HepG2 (cell line): ENCODE results near the gene TANC1. TPM values are rescaled to one million over a fixed set of nuclear protein-coding genes. Genes with fewer than 3 reads are reported as not detected.

Experiments used
- ATAC-seq: fragments of 200-7000 bp; cut with Tn5 transposase; 3 replicates; pipeline ENCODE4 v1.9.1; 2020; ENCODE audit warnings: mild to moderate bottlenecking, moderate library complexity
- BruUV-seq: library from RNA; stranded (reverse); fragments of 400-500 nt; replicated peaks from 2 replicates; lab custom pipeline; 2021; lab: Mats Ljungman, UMichigan
- CTCF ChIA-PET: fragments of 300-600 bp; formaldehyde crosslinking; extraction: SDS; loops from one replicate; lab custom pipeline; 2021; ENCODE audit warnings: low total read pairs, inconsistent platforms, low intra/inter-chr PET ratio; lab: Yijun Ruan, JAX
- POLR2A ChIA-PET: fragments of 350-600 bp; sonication (Branson Sonifier 250); formaldehyde crosslinking; loops from one replicate; lab custom pipeline; 2020; ENCODE audit warnings: antibody characterized with exemption, inconsistent platforms; lab: Yijun Ruan, JAX
- DNase-seq: peaks from one replicate; pipeline ENCODE4 v3.0.0-alpha.2; 2015; ENCODE audit warnings: low spot score
- FAIRE-seq: peaks from 3 replicates; lab custom pipeline; 2011; peaks lifted over from hg19 to GRCh38; lab: Jason Lieb, UNC
- H2AFZ ChIP-seq: one replicate; pipeline ENCODE4 v1.6.1; 2011; ENCODE audit warnings: low read length, inconsistent platforms
- H3K27ac ChIP-seq: fragments of 300-600 bp; 3 replicates; pipeline ENCODE4 v1.8.0; 2011; ENCODE audit warnings: mixed run types, mild to moderate bottlenecking, mixed read lengths, low read length, inconsistent platforms; ENCODE audit not compliant: insufficient read depth; ENCODE audit errors: extremely low read length
- H3K27me3 ChIP-seq, 2 experiments: fragments of 200-600 bp in 1 of 2; 2 replicates in 1 of 2; 3 replicates in 1 of 2; pipeline versions ENCODE4 v1.6.0 to v1.8.0; 2011; ENCODE audit warnings: low read length in 2 of 2, mild to moderate bottlenecking in 2 of 2, moderate library complexity in 2 of 2, inconsistent platforms in 1 of 2; ENCODE audit not compliant: insufficient read depth in 2 of 2, control insufficient read depth in 1 of 2
- H3K36me3 ChIP-seq, 2 experiments: fragments of 200-600 bp in 1 of 2; replicated peaks in 1 of 2; 2 replicates in 1 of 2; 3 replicates in 1 of 2; pipeline versions ENCODE4 v1.5.1 to v1.8.0; 2011; ENCODE audit warnings: low read length in 2 of 2, inconsistent platforms in 1 of 2; ENCODE audit not compliant: insufficient read depth in 2 of 2, control insufficient read depth in 1 of 2
- H3K4me1 ChIP-seq: 2 replicates; pipeline ENCODE4 v1.5.1; 2012; ENCODE audit warnings: low read length, inconsistent platforms; ENCODE audit not compliant: insufficient read depth
- H3K4me2 ChIP-seq: 2 replicates; pipeline ENCODE4 v1.6.0; 2011; ENCODE audit warnings: low read depth, low read length, inconsistent platforms
- H3K4me3 ChIP-seq, 3 experiments: fragments of 200-600 bp in 1 of 3; sonication (generic), shearing (Covaris generic) in 1 of 3; replicated peaks in 1 of 3; 2 replicates each; pipeline ENCODE4 v1.5.1; 2011 to 2016; ENCODE audit warnings: low read length in 3 of 3, inconsistent platforms in 2 of 3, low read depth in 2 of 3, mild to moderate bottlenecking in 2 of 3, control low read depth in 1 of 3, mixed read lengths in 1 of 3; ENCODE audit not compliant: insufficient read depth in 1 of 3
- H3K79me2 ChIP-seq: one replicate; pipeline ENCODE4 v1.6.1; 2011; ENCODE audit warnings: low read length, inconsistent platforms; ENCODE audit not compliant: insufficient read depth
- H3K9ac ChIP-seq: 2 replicates; pipeline ENCODE4 v1.6.0; 2011; ENCODE audit warnings: mild to moderate bottlenecking, low read depth, low read length, inconsistent platforms; ENCODE audit not compliant: insufficient read depth
- H3K9me3 ChIP-seq: 2 replicates; pipeline ENCODE4 v1.5.1; 2012; ENCODE audit warnings: mild to moderate bottlenecking, low read length
- H4K20me1 ChIP-seq: 2 replicates; pipeline ENCODE4 v1.6.0; 2011; ENCODE audit warnings: inconsistent platforms, mild to moderate bottlenecking, low read length, moderate library complexity; ENCODE audit not compliant: insufficient read depth
- JDP2 ChIP-seq: sonication (generic); formaldehyde crosslinking; IDR thresholded peaks from 2 replicates; pipeline ENCODE4 v1.8.1; 2022; ENCODE audit warnings: missing genetic modification reagents, borderline replicate concordance
- KDM5B ChIP-seq: sonication (generic); formaldehyde crosslinking; IDR thresholded peaks from 2 replicates; pipeline ENCODE4 v1.4.0; 2020; ENCODE audit warnings: missing genetic modification reagents, mild to moderate bottlenecking, borderline replicate concordance
- MYC ChIP-seq: sonication (generic); formaldehyde crosslinking; IDR thresholded peaks from 2 replicates; pipeline ENCODE4 v1.9.0; 2021; ENCODE audit warnings: missing genetic modification reagents, borderline replicate concordance
- NFKB2 ChIP-seq: sonication (generic); formaldehyde crosslinking; IDR thresholded peaks from 2 replicates; pipeline ENCODE4 v1.4.0; 2020; ENCODE audit warnings: missing genetic modification reagents, borderline replicate concordance
- SRY ChIP-seq: sonication (generic); formaldehyde crosslinking; IDR thresholded peaks from 2 replicates; pipeline ENCODE4 v1.8.0; 2022; ENCODE audit warnings: mild to moderate bottlenecking, missing genetic modification reagents
- TOE1 ChIP-seq: sonication (generic); formaldehyde crosslinking; IDR thresholded peaks from 2 replicates; pipeline ENCODE4 v1.4.0; 2020; ENCODE audit warnings: mild to moderate bottlenecking, missing genetic modification reagents
- TOPORS ChIP-seq: sonication (generic); formaldehyde crosslinking; IDR thresholded peaks from 2 replicates; pipeline ENCODE4 v1.8.0; 2023; ENCODE audit warnings: mild to moderate bottlenecking, missing genetic modification reagents
- ZMYM3 ChIP-seq: sonication (generic); formaldehyde crosslinking; IDR thresholded peaks from 2 replicates; pipeline ENCODE4 v1.5.1; 2020; ENCODE audit warnings: mild to moderate bottlenecking, missing genetic modification reagents
- ZNF775 ChIP-seq: sonication (generic); formaldehyde crosslinking; IDR thresholded peaks from 2 replicates; pipeline ENCODE4 v1.4.0; 2020; ENCODE audit warnings: missing genetic modification reagents, mild to moderate bottlenecking, moderate library complexity, borderline replicate concordance
- WGBS: methylation state at CpG from one replicate; pipeline ENCODE4 v1.1.6; 2017; ENCODE audit warnings: low lambda C conversion rate; 5-methylcytosine and 5-hydroxymethylcytosine counted together
- in situ Hi-C: cut with HindIII; loops from 2 replicates; pipeline ENCODE4 v1.10.0; 2017; ENCODE audit warnings: low pct_unique_long_range_greater_than_20kb; ENCODE audit not compliant: extremely low pct_ligation_motif_present
- intact Hi-C: fragments of 100-400 bp; cut with micrococcal nuclease; formaldehyde crosslinking; loops from one replicate; pipeline ENCODE4 v1.10.0; 2022; ENCODE audit not compliant: unreplicated experiment
- polyA plus RNA-seq, 8 experiments: library from polyadenylated mRNA; depleted of rRNA in 3 of 8; stranded (reverse) in 7 of 8; unstranded in 1 of 8; fragments of >200 nt; fragmentation: Illumina TruSeq in 4 of 8; extraction: Trizol in 4 of 8; gene quantifications; 2 replicates each; pipeline versions ENCODE4 v1.2.1 to v1.2.3, GENCODE V29; 2011 to 2016; ENCODE audit warnings: low read depth in 4 of 8, missing spikeins in 1 of 8, mixed read lengths in 1 of 8; ENCODE audit not compliant: insufficient read depth in 1 of 8
- total RNA-seq, 5 experiments: library from RNA; depleted of rRNA; stranded (reverse); fragments of >200 nt; fragmentation: Illumina TruSeq; extraction: Trizol; gene quantifications; 2 replicates each; pipeline ENCODE4 v1.2.3, GENCODE V29; 2016; ENCODE audit warnings: low read depth in 1 of 5
- TF ChIP-seq, protein P1 (sequence below): sonication (generic); formaldehyde crosslinking; IDR thresholded peaks from 2 replicates; pipeline ENCODE4 v1.5.1; 2020; ENCODE audit warnings: missing genetic modification reagents, mild to moderate bottlenecking, borderline replicate concordance
- TF ChIP-seq, protein P2 (sequence below): sonication (generic); formaldehyde crosslinking; IDR thresholded peaks from 2 replicates; pipeline ENCODE4 v1.5.0; 2020; ENCODE audit warnings: missing genetic modification reagents, mild to moderate bottlenecking, borderline replicate concordance
- TF ChIP-seq, protein P3 (sequence below): sonication (generic); formaldehyde crosslinking; IDR thresholded peaks from 2 replicates; pipeline ENCODE4 v1.9.0; 2021; ENCODE audit warnings: missing genetic modification reagents, borderline replicate concordance
- TF ChIP-seq, protein P4 (sequence below): sonication (generic); formaldehyde crosslinking; conservative IDR thresholded peaks from 2 replicates; pipeline ENCODE4 v1.4.0; 2020; ENCODE audit warnings: missing genetic modification reagents

Gene TANC1
- total and polyA plus RNA-seq, 2 of the 13 experiments (the other 11 are each of a cell fraction or from before 2014, with no cell fraction given): 2.3 to 5.6 TPM

DNA sequence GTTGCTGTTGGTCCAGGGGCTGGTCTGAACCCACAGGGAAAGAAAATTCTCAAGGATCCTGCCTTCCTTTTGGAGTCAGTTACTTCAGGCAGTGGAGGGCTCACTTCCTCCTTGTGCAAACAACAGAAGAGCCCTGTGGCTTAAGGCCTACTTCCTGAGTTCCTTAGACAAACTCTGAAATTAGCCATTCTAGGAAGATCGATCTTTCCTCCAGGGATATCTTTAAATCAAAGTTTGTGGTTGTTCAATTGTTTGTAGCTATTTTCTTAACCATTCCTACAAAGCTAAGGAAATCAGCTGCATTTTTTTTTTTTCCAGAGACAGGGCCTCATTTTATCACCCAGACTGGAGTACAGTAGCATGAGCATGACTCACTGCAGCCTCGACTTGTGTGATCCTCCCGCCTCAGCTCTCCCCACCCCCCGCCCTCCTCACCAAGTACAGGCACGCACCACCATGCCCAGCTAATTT is 156.0 kb downstream of the TANC1 start (continued):
- TF ChIP-seq SRY (CRISPR knock-in tag): no peak
- no peak for TF ChIP-seq NFKB2
- TF ChIP-seq, all 625 proteins: peak for 3

DNA sequence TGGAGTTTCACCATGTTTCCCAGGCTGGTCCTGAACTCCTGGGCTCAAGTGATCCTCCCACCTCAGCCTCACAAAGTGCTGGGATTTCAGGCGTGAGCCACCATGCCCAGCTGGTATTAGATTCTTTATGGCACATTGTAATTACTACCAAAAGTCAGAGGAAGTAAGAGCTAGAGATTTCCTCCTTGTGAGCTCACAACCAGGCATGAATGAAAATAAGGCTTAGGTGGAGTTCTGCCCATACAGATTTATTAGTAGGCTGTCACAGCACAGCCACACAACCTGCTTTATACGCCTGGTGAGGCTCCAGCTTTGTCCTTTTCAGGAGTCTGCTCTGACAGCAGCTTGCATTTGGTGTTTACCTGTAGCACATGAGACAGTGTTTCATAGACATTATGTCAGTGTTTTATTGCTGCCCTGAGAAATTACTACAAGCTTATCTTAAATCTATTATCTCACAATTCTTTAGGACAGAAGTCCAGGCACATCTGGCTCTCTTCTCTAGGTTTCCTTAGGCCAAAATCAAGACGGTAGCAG is 156.6 kb downstream of the TANC1 start:
- H3K27ac ChIP-seq: no peak overlapping the region

More for the DNA sequence above, 156.6 kb downstream of the TANC1 start:
- Histone ChIP-seq H4K20me1 (no peaks in the 10 kb centered on the region), H2AFZ (no peak overlapping the region), H3K36me3 (no peaks in the 10 kb centered on the region), H3K27me3 (no peaks in the 10 kb centered on the region), H3K4me2 (no peak overlapping the region), H3K4me3 (no peak overlapping the region), H3K9ac (no peak overlapping the region), H3K79me2 (no peaks in the 10 kb centered on the region), H3K4me1 (peaks cover 11% of the 10 kb centered on the region), H3K9me3 (no peaks in the 10 kb centered on the region)
- intact Hi-C loops: no loop called here
- WGBS: 83% methylated on average over 3 of the region's 3 CpGs
- DNase-seq (no peak), ATAC-seq (no peak; the same call in 2 of the 3 replicates), FAIRE-seq (no peak)
- TF ChIP-seq ZNF775 (CRISPR knock-in tag) (no peak), TOE1 (CRISPR knock-in tag) (no peak), JDP2 (CRISPR knock-in tag) (no peak), TOPORS (no peak), MYC (no peak), ZMYM3 (CRISPR knock-in tag) (no peak), KDM5B (CRISPR knock-in tag) (no peak)
- TF ChIP-seq, protein P1, sequence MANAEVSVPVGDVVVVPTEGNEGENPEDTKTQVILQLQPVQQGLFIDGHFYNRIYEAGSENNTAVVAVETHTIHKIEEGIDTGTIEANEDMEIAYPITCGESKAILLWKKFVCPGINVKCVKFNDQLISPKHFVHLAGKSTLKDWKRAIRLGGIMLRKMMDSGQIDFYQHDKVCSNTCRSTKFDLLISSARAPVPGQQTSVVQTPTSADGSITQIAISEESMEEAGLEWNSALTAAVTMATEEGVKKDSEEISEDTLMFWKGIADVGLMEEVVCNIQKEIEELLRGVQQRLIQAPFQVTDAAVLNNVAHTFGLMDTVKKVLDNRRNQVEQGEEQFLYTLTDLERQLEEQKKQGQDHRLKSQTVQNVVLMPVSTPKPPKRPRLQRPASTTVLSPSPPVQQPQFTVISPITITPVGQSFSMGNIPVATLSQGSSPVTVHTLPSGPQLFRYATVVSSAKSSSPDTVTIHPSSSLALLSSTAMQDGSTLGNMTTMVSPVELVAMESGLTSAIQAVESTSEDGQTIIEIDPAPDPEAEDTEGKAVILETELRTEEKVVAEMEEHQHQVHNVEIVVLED (CRISPR knock-in tag): no peak
- TF ChIP-seq, protein P2, sequence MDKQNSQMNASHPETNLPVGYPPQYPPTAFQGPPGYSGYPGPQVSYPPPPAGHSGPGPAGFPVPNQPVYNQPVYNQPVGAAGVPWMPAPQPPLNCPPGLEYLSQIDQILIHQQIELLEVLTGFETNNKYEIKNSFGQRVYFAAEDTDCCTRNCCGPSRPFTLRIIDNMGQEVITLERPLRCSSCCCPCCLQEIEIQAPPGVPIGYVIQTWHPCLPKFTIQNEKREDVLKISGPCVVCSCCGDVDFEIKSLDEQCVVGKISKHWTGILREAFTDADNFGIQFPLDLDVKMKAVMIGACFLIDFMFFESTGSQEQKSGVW (CRISPR knock-in tag): no peak
- TF ChIP-seq, protein P3, sequence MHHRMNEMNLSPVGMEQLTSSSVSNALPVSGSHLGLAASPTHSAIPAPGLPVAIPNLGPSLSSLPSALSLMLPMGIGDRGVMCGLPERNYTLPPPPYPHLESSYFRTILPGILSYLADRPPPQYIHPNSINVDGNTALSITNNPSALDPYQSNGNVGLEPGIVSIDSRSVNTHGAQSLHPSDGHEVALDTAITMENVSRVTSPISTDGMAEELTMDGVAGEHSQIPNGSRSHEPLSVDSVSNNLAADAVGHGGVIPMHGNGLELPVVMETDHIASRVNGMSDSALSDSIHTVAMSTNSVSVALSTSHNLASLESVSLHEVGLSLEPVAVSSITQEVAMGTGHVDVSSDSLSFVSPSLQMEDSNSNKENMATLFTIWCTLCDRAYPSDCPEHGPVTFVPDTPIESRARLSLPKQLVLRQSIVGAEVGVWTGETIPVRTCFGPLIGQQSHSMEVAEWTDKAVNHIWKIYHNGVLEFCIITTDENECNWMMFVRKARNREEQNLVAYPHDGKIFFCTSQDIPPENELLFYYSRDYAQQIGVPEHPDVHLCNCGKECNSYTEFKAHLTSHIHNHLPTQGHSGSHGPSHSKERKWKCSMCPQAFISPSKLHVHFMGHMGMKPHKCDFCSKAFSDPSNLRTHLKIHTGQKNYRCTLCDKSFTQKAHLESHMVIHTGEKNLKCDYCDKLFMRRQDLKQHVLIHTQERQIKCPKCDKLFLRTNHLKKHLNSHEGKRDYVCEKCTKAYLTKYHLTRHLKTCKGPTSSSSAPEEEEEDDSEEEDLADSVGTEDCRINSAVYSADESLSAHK (CRISPR knock-in tag): no peak
- TF ChIP-seq, protein P4, sequence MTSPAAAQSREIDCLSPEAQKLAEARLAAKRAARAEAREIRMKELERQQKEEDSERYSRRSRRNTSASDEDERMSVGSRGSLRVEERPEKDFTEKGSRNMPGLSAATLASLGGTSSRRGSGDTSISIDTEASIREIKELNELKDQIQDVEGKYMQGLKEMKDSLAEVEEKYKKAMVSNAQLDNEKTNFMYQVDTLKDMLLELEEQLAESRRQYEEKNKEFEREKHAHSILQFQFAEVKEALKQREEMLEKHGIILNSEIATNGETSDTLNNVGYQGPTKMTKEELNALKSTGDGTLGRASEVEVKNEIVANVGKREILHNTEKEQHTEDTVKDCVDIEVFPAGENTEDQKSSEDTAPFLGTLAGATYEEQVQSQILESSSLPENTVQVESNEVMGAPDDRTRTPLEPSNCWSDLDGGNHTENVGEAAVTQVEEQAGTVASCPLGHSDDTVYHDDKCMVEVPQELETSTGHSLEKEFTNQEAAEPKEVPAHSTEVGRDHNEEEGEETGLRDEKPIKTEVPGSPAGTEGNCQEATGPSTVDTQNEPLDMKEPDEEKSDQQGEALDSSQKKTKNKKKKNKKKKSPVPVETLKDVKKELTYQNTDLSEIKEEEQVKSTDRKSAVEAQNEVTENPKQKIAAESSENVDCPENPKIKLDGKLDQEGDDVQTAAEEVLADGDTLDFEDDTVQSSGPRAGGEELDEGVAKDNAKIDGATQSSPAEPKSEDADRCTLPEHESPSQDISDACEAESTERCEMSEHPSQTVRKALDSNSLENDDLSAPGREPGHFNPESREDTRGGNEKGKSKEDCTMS (CRISPR knock-in tag): no peak
- in situ Hi-C loops: loop anchor here (5.0 kb wide), 1 partner anchor 223 kb away; no protein-coding TSS in a partner anchor
- ChIA-PET CTCF (no interaction called here), POLR2A (interaction anchor here (1.2 kb wide), 1 partner anchor 587 kb away, joined by 4 read pairs; the partner anchor contains the start of gene MARCHF7)
- no TSS peak for BruUV-seq
